Adipocyte (in vitro differentiated cells): ENCODE results near the gene TMEM200A.

Experiments used
- DNase-seq: peaks from one replicate; pipeline ENCODE4 v3.0.0-alpha.2; 2015; ENCODE audit warnings: low read depth
- H3K27me3 ChIP-seq: replicated peaks from 2 replicates; pipeline ENCODE4 v1.7.0; 2013; ENCODE audit warnings: mild to moderate bottlenecking, low read length, moderate library complexity; ENCODE audit not compliant: control insufficient read depth, insufficient read depth
- H3K36me3 ChIP-seq: 2 replicates; pipeline ENCODE4 v1.7.0; 2013; ENCODE audit warnings: low read length, mild to moderate bottlenecking, moderate library complexity; ENCODE audit not compliant: control insufficient read depth, insufficient read depth, severe bottlenecking
- H3K4me1 ChIP-seq: 2 replicates; pipeline ENCODE4 v1.7.0; 2013; ENCODE audit warnings: mild to moderate bottlenecking, low read length, moderate library complexity; ENCODE audit not compliant: control insufficient read depth, insufficient read depth
- H3K4me3 ChIP-seq: 2 replicates; pipeline ENCODE4 v1.7.0; 2013; ENCODE audit warnings: mild to moderate bottlenecking, low read length, moderate library complexity
- H3K9ac ChIP-seq: 2 replicates; pipeline ENCODE4 v1.7.0; 2013; ENCODE audit warnings: mild to moderate bottlenecking, low read length, moderate library complexity
- H3K9me3 ChIP-seq: 2 replicates; pipeline ENCODE4 v1.7.0; 2013; ENCODE audit warnings: mild to moderate bottlenecking, low read length, moderate library complexity; ENCODE audit not compliant: control insufficient read depth

Gene TMEM200A

DNA sequence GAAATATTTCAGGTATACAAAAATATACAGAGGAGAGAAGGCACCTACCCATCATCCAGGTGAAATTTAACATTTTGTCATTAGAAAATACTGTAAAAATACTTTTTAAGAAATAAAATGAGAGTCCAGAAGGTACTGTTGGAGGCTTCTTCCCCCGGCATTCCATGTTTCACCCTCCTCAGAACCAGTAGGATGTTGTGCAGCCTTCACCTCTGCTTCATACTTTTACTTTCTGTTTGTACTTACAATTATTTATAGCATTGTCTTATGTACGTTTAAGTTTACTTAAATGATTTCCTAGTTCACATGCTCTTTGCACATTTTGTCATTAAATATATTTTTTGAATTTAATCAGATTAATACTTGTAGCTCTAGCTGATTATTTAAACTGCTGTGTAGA lies 30.9 kb downstream of the TMEM200A start:
- peak; percentile 32 for DNase-seq
- H3K4me1 ChIP-seq, result peaks cover 18% of the 10 kb centered on the region
- H3K4me3 ChIP-seq, result peak overlapping the region; percentile 77
- peak overlapping the region; percentile 49 for H3K9ac ChIP-seq
- no peaks in the 10 kb centered on the region for H3K27me3 ChIP-seq
- H3K36me3 ChIP-seq, result no peaks in the 10 kb centered on the region
- no peaks in the 10 kb centered on the region for H3K9me3 ChIP-seq

DNA sequence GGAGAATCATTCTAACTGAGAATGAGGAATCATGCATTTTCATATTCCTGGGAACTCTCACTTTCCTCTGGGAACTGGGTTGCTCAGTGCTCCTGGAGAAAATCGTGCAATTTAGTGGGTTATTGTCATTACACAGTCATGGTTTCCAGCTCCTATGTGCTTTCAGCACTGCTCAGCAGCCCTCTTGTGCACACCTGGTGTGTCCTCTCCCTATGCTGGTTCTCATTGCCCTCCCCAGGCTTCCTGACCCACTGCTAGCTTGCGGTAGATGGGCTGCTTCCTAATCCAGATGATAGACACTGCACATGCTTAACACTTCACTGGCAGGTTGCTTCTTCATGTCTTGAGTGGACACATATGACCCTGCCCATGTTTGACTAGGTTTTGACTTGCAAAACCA lies 39.7 kb downstream of the TMEM200A start:
- Histone ChIP-seq H3K27me3 (no peaks in the 10 kb centered on the region), H3K4me3 (no peak overlapping the region), H3K36me3 (no peaks in the 10 kb centered on the region), H3K4me1 (peaks cover 25% of the 10 kb centered on the region), H3K9ac (no peak overlapping the region), H3K9me3 (no peaks in the 10 kb centered on the region)
- no peak for DNase-seq

DNA sequence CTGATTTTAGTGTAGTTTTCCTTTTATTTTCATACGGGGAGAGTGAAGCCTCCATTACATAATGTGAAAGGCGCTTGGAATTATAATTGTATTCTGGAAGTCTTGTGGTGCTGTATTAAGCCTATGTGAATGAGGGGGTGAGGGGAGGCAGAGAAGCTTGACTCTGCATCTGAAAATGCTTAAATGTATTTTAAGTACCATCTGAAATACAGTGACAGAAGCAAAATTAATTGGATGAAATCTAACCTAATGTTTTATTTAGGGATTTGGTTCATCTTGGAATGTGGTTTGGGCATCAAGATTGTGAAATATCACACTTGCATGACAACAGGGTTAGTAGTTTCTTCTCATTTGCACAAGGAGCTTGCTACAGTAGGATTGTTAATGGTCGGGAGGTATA lies 41.2 kb downstream of the TMEM200A start:
- no peaks in the 10 kb centered on the region for H3K36me3 ChIP-seq
- no peak for DNase-seq
- H3K9me3 ChIP-seq, result peaks cover 5% of the 10 kb centered on the region
- no peak overlapping the region for H3K4me3 ChIP-seq
- H3K9ac ChIP-seq, result no peak overlapping the region
- no peaks in the 10 kb centered on the region for H3K27me3 ChIP-seq
- H3K4me1 ChIP-seq, result peaks cover 25% of the 10 kb centered on the region

DNA sequence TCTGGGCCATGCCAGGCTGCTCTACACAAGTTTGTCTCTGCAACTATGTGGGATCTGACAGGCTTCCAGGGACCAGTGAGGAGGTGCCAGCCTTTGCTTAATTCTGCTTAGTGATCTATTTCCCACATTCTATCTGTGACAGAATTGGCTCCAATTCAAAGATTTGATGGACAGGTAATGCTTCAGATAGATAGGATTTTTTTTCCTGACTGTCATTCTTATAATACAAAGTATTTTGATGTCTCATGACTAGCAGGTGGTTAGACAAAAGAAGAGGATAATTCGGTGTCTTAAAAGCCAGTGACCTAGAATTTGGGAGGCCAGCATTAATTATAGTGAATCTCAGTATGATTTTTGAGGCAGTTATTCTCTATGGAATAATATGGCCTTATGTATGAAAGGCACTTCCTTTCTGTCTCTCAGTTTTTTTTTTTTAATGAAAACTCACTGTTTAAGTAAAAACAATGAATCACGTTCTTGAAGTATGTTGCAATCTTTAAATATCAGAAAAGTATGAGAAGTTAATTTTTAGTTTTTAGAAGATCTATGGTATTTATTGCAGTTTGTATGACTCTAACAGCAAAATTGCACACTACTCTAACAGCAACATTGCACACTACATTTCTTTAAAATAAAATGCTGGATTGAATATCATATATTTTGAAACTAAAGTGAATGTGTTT lies 43.7 kb downstream of the TMEM200A start:
- Histone ChIP-seq H3K9ac (no peak overlapping the region), H3K9me3 (peaks cover 9% of the 10 kb centered on the region), H3K4me3 (no peak overlapping the region), H3K4me1 (peaks cover 36% of the 10 kb centered on the region), H3K36me3 (no peaks in the 10 kb centered on the region), H3K27me3 (no peaks in the 10 kb centered on the region)
- DNase-seq, result peak; percentile 75

DNA sequence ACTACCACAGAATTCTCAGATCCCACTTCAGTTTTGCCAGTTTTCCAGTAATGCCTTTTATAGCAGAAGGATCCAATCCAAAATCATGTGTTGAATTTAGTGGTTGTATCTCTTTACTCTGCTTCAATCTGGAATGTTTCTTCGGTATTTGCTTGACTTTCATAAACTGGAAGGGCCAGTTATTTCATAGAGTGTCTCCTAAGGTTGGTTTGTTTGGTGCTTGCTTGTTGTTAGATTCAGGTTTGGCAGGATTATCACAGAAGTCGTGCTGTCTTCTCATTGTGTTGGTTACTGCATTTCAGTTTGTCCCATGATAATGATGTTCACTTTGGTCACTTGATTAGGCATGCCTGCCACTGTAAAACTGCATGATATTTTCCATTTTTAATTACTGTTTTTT lies 45.7 kb downstream of the TMEM200A start:
- Histone ChIP-seq H3K27me3 (no peaks in the 10 kb centered on the region), H3K9me3 (peaks cover 9% of the 10 kb centered on the region), H3K36me3 (no peaks in the 10 kb centered on the region), H3K4me1 (peaks cover 36% of the 10 kb centered on the region), H3K4me3 (no peak overlapping the region), H3K9ac (no peak overlapping the region)
- DNase-seq, result no peak

DNA sequence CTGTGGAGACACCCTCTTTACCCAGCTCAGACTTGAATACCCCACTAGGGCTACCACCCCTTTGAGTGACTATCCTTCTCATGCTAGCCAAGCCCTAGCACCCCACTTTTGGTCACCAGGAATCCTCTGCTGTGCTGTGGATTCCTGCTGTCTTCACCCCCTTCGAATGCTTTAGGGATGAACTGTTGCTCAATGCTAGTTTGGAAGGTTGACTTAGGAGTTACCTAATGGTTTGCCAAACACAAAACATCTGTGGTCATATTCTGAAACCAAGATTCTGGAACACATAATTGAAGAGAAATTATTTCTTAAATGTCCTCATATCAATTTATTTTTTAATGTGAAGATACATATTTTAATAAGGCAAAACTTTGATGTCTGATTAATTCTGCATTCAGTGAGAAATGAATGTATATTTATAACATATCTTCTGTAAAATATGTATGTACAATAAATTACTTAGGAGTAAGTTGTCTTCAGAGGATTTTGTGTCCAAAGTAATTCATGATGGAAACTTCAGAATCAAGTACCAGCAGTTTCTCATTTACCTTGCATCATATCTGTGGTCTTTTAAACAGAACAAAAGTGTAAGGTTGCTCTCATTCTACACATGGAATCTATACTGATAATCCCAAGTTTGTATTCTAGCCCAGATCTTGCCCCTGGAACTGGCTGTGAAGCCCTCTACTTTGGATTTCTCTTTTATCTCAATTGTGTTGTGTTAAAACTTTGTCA lies 46.9 kb downstream of the TMEM200A start:
- Histone ChIP-seq H3K9ac (no peak overlapping the region), H3K9me3 (peaks cover 9% of the 10 kb centered on the region), H3K4me1 (peaks cover 27% of the 10 kb centered on the region), H3K27me3 (no peaks in the 10 kb centered on the region), H3K36me3 (no peaks in the 10 kb centered on the region), H3K4me3 (no peak overlapping the region)
- peak; percentile 84 for DNase-seq

DNA sequence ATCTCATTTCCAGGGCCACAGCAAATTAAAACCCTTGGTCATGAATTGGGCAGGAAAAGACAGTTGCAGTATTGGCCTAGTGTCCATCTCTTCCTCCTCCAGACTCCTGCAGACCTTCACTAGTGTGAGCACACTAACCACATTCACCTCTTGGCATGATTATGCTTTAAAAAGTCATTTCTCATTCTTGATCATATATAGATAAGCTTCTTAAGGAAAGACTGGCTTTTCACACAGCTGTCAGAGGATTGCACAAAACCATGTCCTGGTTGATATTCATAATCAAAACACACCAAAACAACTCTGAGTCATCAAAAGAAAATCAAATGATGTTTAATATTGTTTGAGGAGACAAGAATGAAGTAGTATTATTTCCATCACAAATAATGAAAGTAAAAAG lies 52.1 kb downstream of the TMEM200A start:
- Histone ChIP-seq H3K4me1 (peaks cover 14% of the 10 kb centered on the region), H3K4me3 (no peak overlapping the region), H3K36me3 (no peaks in the 10 kb centered on the region), H3K9ac (no peak overlapping the region), H3K9me3 (no peaks in the 10 kb centered on the region), H3K27me3 (no peaks in the 10 kb centered on the region)
- DNase-seq, result peak; percentile 66

DNA sequence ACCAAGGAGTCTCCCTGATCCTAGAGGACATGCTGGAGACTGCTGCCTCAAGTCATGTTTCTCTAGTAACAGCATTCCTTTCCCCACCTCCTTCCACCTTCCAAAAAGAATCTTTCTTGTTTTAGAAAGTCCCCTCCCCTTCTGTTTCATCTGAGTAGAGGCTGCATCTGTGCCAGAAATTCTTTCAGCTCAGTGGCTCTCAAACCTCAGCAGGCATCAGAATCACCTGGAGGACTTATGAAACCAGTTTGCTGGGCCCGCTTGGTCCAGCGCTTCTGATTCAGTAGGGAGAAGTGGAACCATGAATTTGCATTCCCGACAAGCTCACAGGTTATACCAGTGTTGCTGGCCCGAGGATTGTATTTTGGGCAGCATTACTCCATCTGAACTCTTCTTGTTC lies 55.1 kb downstream of the TMEM200A start:
- Histone ChIP-seq H3K9ac (no peak overlapping the region), H3K27me3 (no peaks in the 10 kb centered on the region), H3K4me1 (peaks cover 10% of the 10 kb centered on the region), H3K4me3 (no peak overlapping the region), H3K9me3 (no peaks in the 10 kb centered on the region), H3K36me3 (no peaks in the 10 kb centered on the region)
- no peak for DNase-seq

DNA sequence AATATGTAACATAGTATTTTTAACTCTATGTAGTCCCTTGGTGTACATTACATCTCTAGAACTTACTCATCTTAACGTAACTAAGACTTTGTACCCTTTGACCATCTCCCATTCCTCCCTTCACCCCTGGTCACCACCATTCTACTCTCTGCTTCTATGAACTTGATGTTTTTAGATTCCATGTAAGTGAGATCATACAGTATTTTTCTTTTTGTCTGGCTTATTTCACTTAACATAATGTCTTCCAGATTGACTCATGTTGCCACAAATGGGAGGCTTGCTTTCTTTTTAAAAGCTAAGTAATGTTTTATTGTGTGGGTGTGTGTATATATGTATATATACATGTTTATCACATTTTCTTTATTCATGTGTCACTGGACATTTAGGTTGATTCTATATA lies 55.8 kb downstream of the TMEM200A start:
- peak; percentile 57 for DNase-seq
- H3K9ac ChIP-seq, result no peak overlapping the region
- H3K4me1 ChIP-seq, result peaks cover 10% of the 10 kb centered on the region
- peak overlapping the region; percentile 20 for H3K4me3 ChIP-seq
- no peaks in the 10 kb centered on the region for H3K36me3 ChIP-seq
- H3K27me3 ChIP-seq, result no peaks in the 10 kb centered on the region
- no peaks in the 10 kb centered on the region for H3K9me3 ChIP-seq

DNA sequence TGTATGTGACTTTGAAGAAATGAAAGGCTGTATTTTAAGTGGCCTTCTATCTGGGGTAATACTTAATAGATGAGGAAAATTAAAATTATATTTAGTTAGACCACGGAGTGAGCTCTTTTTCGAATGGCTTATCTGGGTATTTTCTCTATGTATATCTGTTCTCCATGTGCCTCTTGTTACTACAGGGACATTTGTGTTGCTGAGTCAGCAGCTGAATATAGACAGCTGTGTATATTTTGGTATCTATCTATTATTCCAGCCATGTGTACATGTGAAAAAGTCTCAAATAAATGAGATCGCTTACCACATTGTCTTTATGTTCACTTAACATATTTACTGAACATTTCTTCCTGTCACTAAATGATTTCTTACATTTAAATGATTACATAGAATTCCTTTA lies 57.2 kb downstream of the TMEM200A start:
- DNase-seq, result no peak
- Histone ChIP-seq H3K4me1 (peaks cover 9% of the 10 kb centered on the region), H3K4me3 (no peak overlapping the region), H3K9me3 (no peaks in the 10 kb centered on the region), H3K9ac (no peak overlapping the region), H3K36me3 (no peaks in the 10 kb centered on the region), H3K27me3 (no peaks in the 10 kb centered on the region)

DNA sequence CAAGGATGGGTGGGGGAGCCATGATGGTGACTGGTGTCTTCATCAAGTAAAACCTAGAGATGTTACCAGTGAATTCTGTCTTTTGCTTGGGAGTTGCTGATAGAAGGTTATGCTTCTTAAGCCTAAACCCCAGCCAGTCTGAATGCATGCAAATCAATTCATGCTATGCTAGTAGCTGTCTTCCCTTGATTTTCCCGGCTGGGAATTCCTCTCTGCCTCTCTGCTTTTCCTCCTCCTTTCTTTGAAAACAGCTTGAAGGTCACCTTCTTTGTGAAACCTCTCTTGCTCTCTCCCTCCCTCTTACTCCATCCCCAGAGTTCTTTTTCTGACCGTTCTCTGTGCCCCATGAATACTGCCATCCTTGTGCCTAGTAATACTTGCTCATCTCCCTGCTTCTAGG lies 58.9 kb downstream of the TMEM200A start:
- Histone ChIP-seq H3K9ac (no peak overlapping the region), H3K4me1 (peaks cover 4% of the 10 kb centered on the region), H3K4me3 (no peak overlapping the region), H3K27me3 (no peaks in the 10 kb centered on the region), H3K9me3 (no peaks in the 10 kb centered on the region), H3K36me3 (no peaks in the 10 kb centered on the region)
- no peak for DNase-seq
